ENCODE measurements around the gene AGAP1. TPM values are rescaled to one million over a fixed set of nuclear protein-coding genes. Genes with fewer than 3 reads are reported as not detected.

Gene AGAP1
- total RNA-seq, 1 experiment from 2014 or later = 25.8 TPM

DNA sequence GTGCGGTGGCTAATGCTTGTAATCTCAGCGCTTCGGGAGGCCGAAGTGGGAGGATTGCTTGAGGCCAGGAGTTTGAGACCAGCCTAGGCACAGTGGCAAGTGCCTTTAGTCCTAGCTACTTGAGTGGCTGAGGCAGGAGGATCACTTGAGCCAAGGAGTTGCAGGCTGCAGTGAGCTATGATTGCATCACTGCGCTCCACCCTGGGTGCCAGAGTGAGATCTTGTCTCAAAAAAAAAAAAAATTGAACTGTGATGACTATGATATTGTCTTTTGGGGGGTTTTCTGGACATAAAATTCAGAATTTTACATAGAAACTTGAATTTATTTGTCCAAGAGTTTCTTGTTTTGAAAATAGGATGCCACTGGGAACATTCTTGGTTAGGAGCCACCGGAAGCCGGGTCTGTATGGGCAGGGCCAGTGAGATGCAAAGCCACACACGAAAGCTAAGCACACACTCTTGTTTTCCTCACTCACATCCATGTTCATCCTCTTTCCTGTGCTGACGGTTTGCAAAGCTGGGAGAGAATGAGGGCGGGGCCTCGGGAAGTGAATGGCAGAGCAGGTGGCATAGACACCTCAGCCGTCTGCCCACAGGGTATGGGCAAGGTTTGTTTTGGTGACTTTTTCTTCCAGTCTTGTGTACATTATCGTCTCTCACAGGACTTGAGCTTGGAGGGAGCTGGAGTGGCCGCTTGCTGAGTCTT lies 12.6 kb downstream of the AGAP1 start:
- Histone ChIP-seq H3K4me1 (ENCODE audit: insufficient read depth, low read length) (peaks cover 12% of the 10 kb centered on the region; the same call in 1 of the 2 replicates), H4K5ac (ENCODE audit: insufficient read length, low read depth, low read length) (no peak overlapping the region), H3K4ac (ENCODE audit: low read depth, low read length) (no peak overlapping the region), H3K23ac (ENCODE audit: insufficient read length, low read depth, low read length) (no peak overlapping the region), H3K9ac (ENCODE audit: extremely low read depth, insufficient read length, low read length) (no peak overlapping the region), H3K56ac (ENCODE audit: insufficient read length, low read depth, low read length) (no peak overlapping the region), H4K91ac (ENCODE audit: insufficient read length, low read depth, low read length) (no peak overlapping the region), H3K27ac (ENCODE audit: insufficient read length, low read depth, low read length) (no peak overlapping the region), H4K20me1 (ENCODE audit: control insufficient read depth, insufficient read depth, insufficient read length) (no peaks in the 10 kb centered on the region), H4K8ac (replicated peaks; ENCODE audit: insufficient read length, low read depth, low read length) (no peak overlapping the region), H2BK5ac (ENCODE audit: insufficient read length, low read length) (no peak overlapping the region), H2BK20ac (ENCODE audit: low read depth, low read length, poor library complexity, severe bottlenecking) (no peak overlapping the region), H3K79me1 (ENCODE audit: insufficient read depth, low read depth, low read length, poor library complexity, severe bottlenecking) (no peaks in the 10 kb centered on the region), H3K18ac (ENCODE audit: insufficient read length, low read depth, low read length) (no peak overlapping the region), H2BK120ac (ENCODE audit: low read depth, low read length, poor library complexity, severe bottlenecking) (no peak overlapping the region), H2AK5ac (ENCODE audit: insufficient read length, low read length) (no peak overlapping the region), H3T11ph (ENCODE audit: low read length) (no peak overlapping the region), H3K9me3 (ENCODE audit: control insufficient read depth, low read depth, low read length) (no peaks in the 10 kb centered on the region), H3K4me2 (ENCODE audit: insufficient read depth, insufficient read length, low read length) (no peak overlapping the region), H3K27me3 (ENCODE audit: insufficient read depth, low read length) (no peaks in the 10 kb centered on the region), H2AFZ (ENCODE audit: low read length) (no peak overlapping the region), H3K79me2 (ENCODE audit: insufficient read depth, low read length) (peaks cover 4% of the 10 kb centered on the region; the same call in 1 of the 2 replicates), H2BK15ac (ENCODE audit: low read depth, low read length) (no peak overlapping the region), H3K14ac (ENCODE audit: insufficient read depth, low read length) (no peak overlapping the region; the same call in 1 of the 2 replicates), H2BK12ac (ENCODE audit: insufficient read length, low read depth, low read length) (no peak overlapping the region), H3K23me2 (ENCODE audit: insufficient read length, low read depth, low read length, poor library complexity, severe bottlenecking) (no peaks in the 10 kb centered on the region)
- no CpG with 5 or more reads among the region's 14 CpGs for WGBS (ENCODE audit: extremely low coverage, insufficient read length, low lambda C conversion rate)
- Mint-ChIP-seq H3K4me3 (no peak overlapping the region), H3K4me1 (peaks cover 54 to 55% of the 10 kb centered on the region in 2 experiments), H3K9me3 (no peaks in the 10 kb centered on the region), H3K36me3 (ENCODE audit: insufficient read depth in 1 of 3, low read depth in 3 of 3) (peaks cover 0 to 8% (median 0%) of the 10 kb centered on the region in 3 experiments; a peak in 3 of 7 replicates), H3K27me3 (ENCODE audit: low read depth) (no peaks in the 10 kb centered on the region), H3K27ac (peak overlapping the region in 1 of 3 experiments; percentile 33; a peak in 3 of 7 replicates)
- DNase-seq = no peak
- TF ChIP-seq, protein P1, sequence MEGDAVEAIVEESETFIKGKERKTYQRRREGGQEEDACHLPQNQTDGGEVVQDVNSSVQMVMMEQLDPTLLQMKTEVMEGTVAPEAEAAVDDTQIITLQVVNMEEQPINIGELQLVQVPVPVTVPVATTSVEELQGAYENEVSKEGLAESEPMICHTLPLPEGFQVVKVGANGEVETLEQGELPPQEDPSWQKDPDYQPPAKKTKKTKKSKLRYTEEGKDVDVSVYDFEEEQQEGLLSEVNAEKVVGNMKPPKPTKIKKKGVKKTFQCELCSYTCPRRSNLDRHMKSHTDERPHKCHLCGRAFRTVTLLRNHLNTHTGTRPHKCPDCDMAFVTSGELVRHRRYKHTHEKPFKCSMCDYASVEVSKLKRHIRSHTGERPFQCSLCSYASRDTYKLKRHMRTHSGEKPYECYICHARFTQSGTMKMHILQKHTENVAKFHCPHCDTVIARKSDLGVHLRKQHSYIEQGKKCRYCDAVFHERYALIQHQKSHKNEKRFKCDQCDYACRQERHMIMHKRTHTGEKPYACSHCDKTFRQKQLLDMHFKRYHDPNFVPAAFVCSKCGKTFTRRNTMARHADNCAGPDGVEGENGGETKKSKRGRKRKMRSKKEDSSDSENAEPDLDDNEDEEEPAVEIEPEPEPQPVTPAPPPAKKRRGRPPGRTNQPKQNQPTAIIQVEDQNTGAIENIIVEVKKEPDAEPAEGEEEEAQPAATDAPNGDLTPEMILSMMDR (conservative IDR thresholded peaks at IDR 0.05) = no peak

Measured in H9 (cell line).